SHP77 (cell line): ENCODE data around the gene TUBGCP5.

Experiments used
- DNase-seq, 2 experiments: peaks; one replicate each; lab custom pipeline; 2025; lab: John Stamatoyannopoulos, UW

TUBGCP5 gene

GRCh38 chr15:22978691-22979237, 60.6 kb downstream of the TUBGCP5 start:
- peak in 1 of 2 experiments; percentile 34 for DNase-seq

DNA sequence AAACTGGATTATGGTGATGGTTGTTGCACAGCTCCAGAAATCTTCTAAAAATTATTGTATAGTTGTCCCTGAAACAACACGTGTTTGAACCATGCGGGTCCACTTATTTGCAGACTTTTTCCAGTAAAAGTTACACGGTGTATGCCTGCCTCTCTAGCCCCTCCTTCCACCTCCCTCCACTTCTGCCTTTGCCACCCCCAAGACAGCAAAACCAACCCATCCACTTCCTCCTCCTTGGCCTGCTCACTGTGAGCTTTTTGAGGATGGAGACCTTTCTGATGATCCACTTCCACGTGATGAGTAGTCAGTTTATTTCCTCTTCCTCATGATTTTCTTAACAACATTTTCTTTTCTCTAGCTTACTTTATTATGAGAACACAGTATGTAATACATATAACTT, 64.6 kb downstream of the TUBGCP5 start:
- no peak for DNase-seq

DNA sequence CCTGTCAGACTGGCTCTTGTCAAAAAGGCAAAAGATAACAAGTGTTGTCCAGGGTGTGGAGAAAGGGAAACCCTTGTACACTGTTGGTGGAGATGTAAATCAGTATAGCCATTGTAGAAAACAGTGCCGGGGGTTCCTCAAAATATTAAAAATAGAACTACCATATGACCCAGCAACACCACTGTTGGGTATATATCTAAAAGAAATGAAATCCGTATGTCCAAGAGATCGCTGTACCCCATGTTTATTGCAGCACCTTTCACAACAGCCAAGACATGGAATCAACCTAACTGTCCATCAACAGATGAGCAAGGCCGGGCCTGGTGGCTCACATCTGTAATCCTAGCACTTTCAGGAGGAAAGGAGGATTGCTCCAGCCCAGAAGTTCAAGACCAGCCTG, 65.4 kb downstream of the TUBGCP5 start:
- no peak for DNase-seq

GRCh38 chr15:22973286-22973685, 66.1 kb downstream of the TUBGCP5 start:
- DNase-seq = no peak

DNA sequence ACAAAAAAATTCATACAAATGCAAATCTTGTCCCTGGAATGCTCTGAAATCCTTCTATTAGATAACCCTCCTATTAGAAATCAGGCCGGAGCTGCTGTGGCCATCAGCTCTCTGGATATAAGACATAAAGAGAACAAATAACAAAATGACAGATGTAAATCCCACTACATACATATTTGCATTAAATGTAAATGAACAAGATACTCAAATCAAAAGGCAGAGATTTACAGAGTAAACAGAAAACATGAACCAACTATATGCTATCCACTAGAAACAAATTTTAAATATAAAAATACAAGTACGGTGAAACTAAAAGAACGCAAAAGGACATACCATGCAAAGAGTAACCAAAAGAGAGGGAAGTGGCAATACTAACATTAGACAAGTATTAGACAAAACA, 69.9 kb downstream of the TUBGCP5 start:
- DNase-seq = no peak

GRCh38 chr15:22968366-22968765, 71.0 kb downstream of the TUBGCP5 start:
- no peak for DNase-seq

DNA sequence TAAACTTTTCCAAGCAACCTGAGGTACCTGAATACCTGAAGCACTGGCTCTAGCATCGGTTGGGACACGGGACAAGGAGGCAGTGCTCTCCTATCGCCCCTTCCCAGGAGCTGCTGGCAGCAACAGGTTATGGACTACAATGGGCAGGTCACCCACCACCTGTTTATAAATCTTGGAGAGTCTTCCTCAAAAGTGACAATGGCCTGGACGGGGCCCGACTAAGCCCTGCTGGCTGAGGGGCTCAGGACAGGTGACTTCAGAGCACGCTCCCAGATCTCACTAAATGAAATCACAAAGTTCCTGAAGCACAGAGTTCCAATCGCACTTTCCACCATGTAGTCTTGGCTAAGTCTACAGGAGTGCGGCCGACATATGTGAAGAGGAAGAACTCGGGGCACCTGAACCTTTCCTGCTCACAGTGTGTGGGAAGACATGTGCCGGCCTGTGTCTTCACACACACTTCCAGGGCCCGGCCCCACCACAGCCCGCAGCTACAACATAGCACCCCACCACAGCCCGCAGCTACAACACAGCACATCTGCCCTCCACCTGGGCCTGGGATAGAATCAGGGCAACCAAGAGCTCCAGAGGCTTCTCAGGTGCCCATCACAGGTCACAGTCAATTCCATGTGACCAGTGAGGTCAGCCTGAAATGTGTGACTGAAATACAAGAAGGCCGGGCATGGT, 72.1 kb downstream of the TUBGCP5 start:
- no peak for DNase-seq

DNA sequence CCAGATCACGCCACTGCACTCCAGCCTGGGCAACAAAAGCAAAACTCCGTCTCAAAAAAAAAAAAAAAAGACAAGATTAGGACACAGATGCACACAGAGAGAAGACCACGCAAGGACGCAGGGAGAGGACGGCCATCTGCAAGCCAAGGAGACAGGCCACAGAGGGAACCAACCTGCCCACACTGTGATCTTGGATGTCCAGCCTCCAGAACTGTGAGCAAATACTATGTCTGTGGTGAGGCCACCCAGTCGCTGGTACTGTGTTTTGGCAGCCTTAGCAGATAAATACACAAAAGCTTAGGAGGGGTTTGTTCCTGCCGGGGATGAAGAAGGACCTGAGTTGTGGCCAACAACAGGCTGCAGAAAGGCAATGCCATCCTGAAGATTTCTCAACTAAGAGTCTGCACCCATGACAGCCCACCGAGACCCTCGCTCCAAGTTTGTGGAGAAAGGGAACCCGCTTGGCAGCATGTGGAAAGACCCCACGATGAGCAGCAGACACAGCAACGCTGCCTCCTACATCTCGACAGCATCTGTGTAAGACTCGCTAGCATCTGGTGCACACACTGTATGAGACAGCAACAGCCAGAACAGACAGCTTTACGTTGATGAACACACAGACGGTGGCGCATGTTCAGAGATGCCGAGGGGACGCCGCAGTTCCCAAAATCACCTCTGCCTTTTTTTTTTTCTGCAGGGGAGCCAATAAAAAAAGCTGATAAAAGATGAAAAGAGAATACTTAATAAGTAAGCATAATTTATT, 72.9 kb downstream of the TUBGCP5 start:
- DNase-seq = no peak

GRCh38 chr15:22963641-22964040, 75.7 kb downstream of the TUBGCP5 start:
- DNase-seq = no peak

GRCh38 chr15:22962611-22963010, 76.8 kb downstream of the TUBGCP5 start:
- no peak for DNase-seq

DNA sequence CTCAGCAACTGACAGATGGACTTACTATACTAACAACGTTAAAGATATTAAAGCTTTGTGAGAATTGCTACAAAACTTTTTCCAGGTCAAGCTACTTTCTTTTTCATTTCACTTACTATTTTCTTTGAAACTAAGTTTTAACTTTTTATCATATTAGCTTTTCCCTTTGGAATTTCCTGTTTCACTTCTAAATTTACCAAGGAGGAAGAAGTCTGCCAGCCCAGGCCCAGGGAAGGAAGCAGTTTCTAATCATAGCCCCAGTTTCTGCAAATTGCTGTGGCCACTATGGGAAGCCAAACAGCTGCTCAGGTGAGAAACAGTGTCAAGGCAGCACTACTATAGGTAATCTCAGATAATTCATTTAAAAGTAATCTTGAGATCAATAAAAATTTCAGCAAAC, 77.6 kb downstream of the TUBGCP5 start:
- no peak for DNase-seq

GRCh38 chr15:22960556-22960955, 78.8 kb downstream of the TUBGCP5 start:
- no peak for DNase-seq

GRCh38 chr15:22960126-22960525, 79.2 kb downstream of the TUBGCP5 start:
- no peak for DNase-seq

DNA sequence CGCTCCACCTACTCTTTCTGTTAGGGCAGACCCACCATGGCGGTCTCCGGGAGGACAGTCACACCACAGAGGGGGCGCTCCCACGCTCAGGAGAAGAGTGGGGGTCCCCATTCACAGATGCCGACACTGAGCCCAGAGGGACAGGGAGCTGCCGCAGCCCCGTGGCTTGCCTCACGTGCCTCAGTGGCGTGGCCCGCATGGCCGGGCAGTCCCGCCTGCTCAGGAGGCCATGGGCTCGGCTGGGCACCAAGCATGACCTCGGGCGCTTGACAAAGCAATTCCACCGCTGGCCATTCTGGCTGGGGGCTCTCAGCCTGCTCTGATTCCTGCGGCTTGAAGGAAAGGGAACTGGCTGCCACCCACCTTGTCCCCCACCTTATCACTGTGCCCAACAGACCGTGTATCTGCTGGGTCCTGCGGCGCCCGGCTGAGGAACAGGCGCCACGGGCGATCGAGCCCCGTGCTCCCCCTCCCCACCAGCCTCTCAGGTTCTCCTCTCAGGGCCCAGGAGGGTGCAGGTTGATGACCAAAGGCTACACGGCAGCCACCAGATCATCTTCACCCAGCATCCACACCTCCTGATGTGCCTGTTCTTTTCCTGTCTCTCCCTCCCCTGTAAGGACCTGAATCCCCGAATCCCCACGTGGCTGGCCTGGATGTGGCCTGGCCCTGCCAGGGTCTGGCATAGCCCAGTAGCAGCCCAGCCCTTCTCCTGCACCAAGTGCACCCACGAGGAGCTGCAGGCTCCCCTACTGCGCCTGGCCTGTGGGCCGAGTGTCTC, 79.9 kb downstream of the TUBGCP5 start:
- DNase-seq = no peak

DNA sequence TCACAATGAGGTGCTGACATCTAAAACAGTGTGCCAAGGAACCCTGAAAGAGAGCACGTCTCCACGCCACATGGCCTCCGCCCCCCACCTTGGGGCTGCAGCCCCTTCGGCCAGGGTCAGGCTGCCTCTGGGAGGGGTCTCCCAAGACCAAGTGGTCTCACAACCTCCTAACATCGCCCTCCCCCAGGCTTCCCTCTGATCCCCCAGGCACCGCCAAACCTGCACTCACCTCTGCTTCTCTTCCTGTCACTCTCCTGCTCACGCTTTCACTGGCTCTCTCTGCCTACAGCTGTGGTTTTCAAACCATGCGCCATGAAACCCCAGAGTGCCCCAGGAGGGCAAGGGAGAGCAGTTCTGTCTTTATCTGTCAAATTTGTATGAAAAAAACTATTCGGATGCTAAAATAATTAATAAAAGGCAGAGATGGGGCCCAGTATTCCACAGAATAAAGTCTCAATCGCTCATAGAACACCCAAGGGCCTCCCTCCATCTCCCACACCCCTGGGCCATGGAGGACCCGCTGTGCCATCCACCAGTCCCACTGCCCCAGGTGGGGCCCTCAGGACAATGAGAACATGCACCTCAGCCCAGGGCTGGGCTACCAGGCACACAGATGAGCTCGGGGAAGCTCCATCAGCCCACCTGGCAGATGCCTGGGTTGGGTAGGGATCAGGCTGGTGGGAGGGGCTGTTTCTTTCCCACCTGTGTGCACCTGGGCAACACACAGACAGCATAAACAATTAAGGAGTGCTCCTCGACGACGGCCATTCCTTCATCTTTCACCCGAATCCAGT, 80.7 kb downstream of the TUBGCP5 start:
- no peak for DNase-seq

DNA sequence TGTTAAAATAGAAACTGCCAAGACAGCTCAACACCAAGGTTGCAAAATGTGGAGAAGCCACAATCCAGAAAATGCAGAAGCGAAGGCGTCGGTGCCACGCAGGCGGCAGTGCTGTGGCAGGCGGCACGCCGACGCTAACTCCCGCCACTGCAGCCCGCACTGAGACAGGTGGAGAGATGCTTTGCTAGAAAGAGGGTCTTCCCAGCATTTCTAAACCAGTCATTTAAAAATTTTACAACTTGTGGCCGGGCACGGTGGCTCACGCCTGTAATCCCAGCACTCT, 82.5 kb downstream of the TUBGCP5 start:
- DNase-seq = no peak

DNA sequence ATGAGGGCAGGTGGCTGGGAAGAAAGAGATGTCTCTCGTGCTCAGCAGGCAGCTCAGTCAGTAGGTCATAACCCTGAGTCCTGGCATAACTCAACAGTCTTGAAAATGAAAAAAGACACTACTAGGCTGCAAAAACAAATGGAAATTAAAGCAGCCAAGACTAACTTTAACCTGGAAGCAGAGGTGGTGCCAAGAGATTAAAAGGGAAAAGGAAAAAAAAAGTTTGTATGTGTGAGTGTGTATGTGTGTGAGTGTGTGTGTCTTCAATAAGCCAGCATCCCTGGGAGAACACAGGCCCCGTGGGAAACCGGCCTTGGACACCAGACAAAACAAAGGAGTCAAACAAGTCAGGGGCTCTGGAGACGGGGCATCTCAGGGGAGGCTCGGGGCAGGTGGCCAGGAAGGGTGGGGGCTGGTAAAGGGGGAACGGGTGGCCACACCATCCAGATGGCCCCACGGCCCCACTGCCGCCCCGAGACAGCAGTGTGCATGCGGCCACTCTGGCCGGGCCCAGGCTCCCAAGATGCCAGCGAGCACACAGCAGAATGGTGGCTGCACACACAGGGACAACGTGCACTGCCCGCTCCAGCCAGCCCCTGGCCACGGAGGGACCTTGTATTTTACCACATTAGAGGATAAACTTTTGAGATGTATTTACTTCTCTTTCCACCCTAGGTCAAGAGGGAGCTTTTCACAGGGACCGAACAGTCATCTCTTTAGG, 83.0 kb downstream of the TUBGCP5 start:
- DNase-seq = no peak

- DNase-seq = no peak
Measured at GRCh38 chr15:22955544-22956119, 83.7 kb downstream of the TUBGCP5 start.

GRCh38 chr15:22954798-22955543, 84.4 kb downstream of the TUBGCP5 start:
- DNase-seq = no peak

DNA sequence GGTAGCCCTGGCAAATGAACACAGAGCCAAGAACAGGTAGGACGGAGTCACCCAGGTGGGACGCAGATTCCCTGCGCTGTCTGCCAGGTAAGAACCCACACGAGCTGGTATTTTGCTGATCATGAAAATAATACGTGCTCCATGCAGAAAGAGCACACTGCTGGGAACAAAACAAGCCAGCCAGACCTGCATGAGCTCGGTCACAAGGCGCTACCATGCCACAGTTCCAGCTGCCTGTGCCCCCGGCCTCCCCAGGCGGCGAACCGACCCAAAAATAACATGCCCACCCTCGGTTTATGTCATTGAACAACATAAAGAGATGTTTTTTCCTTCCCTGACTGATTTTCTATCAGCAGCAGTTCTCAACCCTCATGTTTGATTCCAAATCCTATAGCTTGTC, 85.0 kb downstream of the TUBGCP5 start:
- no peak for DNase-seq
